ENCODE data around the gene UTP25. TPM values are rescaled to one million over a fixed set of nuclear protein-coding genes. Genes with fewer than 3 reads are reported as not detected.

Gene UTP25
- total RNA-seq, 2 donors from 2014 or later = 5.2 to 6.4 TPM

DNA sequence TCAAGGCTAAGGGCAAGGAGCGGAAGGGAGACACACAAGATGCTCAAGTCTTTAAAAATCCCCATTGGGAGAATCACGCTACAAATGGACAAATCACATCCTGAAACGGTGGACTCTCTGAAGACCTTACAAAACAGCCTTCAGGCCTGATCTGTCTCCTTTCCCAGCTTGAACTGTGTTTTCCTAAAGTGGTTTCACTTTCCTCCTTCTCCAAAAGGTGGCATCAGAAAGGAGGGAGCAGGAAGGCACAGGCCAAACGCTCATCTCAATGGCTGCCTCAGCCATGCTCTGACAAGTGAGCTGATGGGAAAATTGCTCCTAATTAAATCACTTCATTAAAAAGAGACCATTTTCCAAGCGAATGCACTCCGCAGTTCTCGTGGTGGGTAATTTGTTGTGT lies 47.7 kb downstream of the UTP25 start:
- Histone ChIP-seq H3K36me3 (no peaks in the 10 kb centered on the region), H3K4me3 (no peak overlapping the region), H3K9ac (ENCODE audit: low read depth in 2 of 2, low read length in 2 of 2) (no peak overlapping the region), H3K9me3 (no peaks in the 10 kb centered on the region), H3K27me3 (no peaks in the 10 kb centered on the region), H3K27ac (no peak overlapping the region), H3K4me1 (no peaks in the 10 kb centered on the region)
- intact Hi-C loops (cut with DNase I) = no loop called here
- no peak for DNase-seq
- TF ChIP-seq, protein P1, sequence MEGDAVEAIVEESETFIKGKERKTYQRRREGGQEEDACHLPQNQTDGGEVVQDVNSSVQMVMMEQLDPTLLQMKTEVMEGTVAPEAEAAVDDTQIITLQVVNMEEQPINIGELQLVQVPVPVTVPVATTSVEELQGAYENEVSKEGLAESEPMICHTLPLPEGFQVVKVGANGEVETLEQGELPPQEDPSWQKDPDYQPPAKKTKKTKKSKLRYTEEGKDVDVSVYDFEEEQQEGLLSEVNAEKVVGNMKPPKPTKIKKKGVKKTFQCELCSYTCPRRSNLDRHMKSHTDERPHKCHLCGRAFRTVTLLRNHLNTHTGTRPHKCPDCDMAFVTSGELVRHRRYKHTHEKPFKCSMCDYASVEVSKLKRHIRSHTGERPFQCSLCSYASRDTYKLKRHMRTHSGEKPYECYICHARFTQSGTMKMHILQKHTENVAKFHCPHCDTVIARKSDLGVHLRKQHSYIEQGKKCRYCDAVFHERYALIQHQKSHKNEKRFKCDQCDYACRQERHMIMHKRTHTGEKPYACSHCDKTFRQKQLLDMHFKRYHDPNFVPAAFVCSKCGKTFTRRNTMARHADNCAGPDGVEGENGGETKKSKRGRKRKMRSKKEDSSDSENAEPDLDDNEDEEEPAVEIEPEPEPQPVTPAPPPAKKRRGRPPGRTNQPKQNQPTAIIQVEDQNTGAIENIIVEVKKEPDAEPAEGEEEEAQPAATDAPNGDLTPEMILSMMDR (IDR thresholded peaks at IDR 0.05) = no peak

DNA sequence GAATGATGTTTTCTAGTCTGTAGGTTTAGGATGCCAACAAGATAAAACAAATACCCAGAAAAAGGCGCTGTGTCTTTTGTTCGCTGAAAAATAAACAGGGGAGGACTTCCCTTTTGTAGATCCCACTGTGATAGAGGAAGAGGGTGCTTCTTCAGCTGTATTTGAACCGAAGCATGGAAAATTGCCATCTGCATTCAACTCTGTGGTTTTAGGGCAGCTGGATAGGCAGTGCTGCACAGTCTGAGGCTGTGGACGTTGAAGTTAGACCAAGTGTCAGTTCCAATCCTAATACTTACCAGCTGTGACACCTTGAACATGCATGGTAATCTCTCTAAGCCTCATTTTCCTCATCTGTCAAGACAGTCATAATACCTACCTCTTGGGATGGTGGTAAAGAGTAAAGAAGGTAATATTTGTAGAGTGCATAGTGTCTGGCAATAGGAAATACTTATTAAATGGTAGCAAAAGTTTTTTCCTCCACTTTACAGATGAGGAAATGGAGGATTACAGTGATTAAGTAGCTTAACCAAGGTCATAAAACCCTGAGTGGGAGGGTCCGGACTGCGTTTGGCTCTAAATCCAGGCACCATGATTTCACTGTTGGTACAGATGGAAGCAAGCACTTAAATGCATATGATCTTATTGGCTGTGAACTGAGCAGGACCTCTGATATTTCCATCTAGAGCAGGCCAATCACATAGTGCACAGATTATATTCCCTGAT lies 48.5 kb downstream of the UTP25 start:
- H3K4me3 ChIP-seq = no peak overlapping the region
- H3K27me3 ChIP-seq = no peaks in the 10 kb centered on the region
- no peak overlapping the region for H3K27ac ChIP-seq
- no peak overlapping the region for H3K9ac ChIP-seq (ENCODE audit: low read depth in 2 of 2, low read length in 2 of 2)
- intact Hi-C loops (cut with DNase I) = no loop called here
- DNase-seq = no peak
- TF ChIP-seq, protein P1 (IDR thresholded peaks at IDR 0.05) = no peak
- H3K4me1 ChIP-seq = no peaks in the 10 kb centered on the region
- no peaks in the 10 kb centered on the region for H3K9me3 ChIP-seq
- no peaks in the 10 kb centered on the region for H3K36me3 ChIP-seq

DNA sequence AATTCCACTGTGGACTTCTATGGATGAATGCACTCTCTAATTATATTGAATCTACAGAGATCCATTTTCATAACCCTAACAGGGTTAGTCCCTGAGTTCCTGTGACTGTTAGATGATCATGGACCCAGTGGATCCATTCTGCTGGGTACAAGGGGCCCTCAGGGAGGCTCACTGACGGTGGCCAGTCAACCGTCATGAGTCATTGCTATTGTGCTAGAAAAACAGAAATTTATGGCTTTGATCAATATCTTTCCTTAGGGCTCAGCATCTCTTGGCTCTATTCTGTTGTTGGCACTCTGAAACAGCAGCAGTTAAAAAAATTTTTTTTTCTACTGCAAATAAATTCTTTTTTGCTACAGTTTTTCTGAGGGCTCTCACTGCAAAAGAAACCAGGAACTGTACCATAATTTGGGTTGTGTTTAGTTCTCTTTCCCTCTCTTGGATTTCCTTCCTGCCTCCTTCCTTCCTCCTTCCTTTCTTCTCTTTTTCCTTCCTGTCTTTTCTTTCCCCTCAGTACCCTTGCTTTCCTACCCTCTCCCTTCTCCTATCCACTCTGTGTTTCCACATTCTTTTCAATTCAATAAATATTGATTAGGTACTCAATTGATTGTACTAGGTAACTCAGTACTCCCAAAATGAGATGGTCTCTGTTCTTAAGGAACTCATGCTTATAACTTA lies 49.5 kb downstream of the UTP25 start:
- no peak overlapping the region for H3K27ac ChIP-seq
- H3K4me1 ChIP-seq = no peaks in the 10 kb centered on the region
- H3K9ac ChIP-seq (ENCODE audit: low read depth in 2 of 2, low read length in 2 of 2) = no peak overlapping the region
- intact Hi-C loops (cut with DNase I) = no loop called here
- no peaks in the 10 kb centered on the region for H3K27me3 ChIP-seq
- H3K36me3 ChIP-seq = no peaks in the 10 kb centered on the region
- no peak overlapping the region for H3K4me3 ChIP-seq
- no peak for DNase-seq
- TF ChIP-seq, protein P1 (IDR thresholded peaks at IDR 0.05) = no peak
- no peaks in the 10 kb centered on the region for H3K9me3 ChIP-seq

DNA sequence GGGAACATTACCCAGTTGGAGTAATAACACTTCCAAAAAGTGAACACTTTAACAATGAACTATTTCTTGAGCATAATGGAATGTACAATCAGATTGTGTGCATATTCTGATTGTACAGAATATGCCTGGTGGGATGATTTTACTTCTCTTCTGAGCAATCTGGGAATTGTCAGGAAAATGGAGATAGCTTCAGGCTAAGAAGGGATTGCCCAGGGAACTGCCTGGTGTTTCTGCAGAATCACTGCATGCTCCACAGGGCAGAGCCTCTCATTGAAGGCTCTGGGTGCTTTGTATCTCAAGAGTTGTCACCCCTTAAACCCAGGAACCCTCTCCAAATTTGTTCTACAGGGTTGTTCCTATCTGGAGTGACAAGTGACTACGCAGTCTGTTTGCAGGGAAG lies 51.2 kb downstream of the UTP25 start:
- Histone ChIP-seq H3K27ac (no peak overlapping the region), H3K4me1 (no peaks in the 10 kb centered on the region), H3K9ac (ENCODE audit: low read depth in 2 of 2, low read length in 2 of 2) (no peak overlapping the region), H3K27me3 (no peaks in the 10 kb centered on the region), H3K4me3 (no peak overlapping the region), H3K36me3 (no peaks in the 10 kb centered on the region), H3K9me3 (no peaks in the 10 kb centered on the region)
- intact Hi-C loops (cut with DNase I) = no loop called here
- TF ChIP-seq, protein P1 (IDR thresholded peaks at IDR 0.05) = no peak
- no peak for DNase-seq

DNA sequence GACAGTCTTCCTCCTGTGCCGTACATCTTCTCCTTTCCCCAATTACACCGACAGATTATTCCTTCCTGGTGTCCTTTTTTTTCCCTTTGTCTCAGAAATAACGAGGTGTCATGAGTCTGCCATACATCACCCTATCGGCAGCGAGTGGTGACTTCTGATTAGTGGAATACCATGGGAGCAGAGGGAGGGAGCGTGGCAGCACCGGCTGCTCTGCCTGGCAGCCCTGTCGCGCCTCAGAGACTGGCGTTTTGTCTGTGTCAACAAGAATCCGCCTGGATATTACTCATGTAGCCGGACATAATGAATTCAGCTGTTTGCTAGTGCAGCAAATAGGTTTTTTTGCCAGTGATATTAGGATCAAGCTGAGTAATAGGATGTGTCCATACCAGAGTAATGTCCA lies 51.8 kb downstream of the UTP25 start:
- DNase-seq = no peak

More for the DNA sequence above, 51.8 kb downstream of the UTP25 start:
- Histone ChIP-seq H3K9ac (ENCODE audit: low read depth in 2 of 2, low read length in 2 of 2) (no peak overlapping the region), H3K4me3 (no peak overlapping the region), H3K27me3 (no peaks in the 10 kb centered on the region), H3K4me1 (no peaks in the 10 kb centered on the region), H3K36me3 (no peaks in the 10 kb centered on the region), H3K27ac (no peak overlapping the region), H3K9me3 (no peaks in the 10 kb centered on the region)
- TF ChIP-seq, protein P1 (IDR thresholded peaks at IDR 0.05) = no peak
- intact Hi-C loops (cut with DNase I) = no loop called here

All from colonic mucosa (tissue), 4 donors.